Adrenal gland (tissue), 5 donors: ENCODE results near the gene OBSL1.

ENCODE experiments used
- CTCF ChIP-seq, 6 experiments: fragments of 450-650 bp in 4 of 6; fragments of 200-600 bp in 2 of 6; sonication (generic) in 1 of 6; IDR thresholded peaks; 1 replicate in 5 of 6; 2 replicates in 1 of 6; pipeline versions ENCODE4 v1.5.1 to v1.8.0; 2016 to 2021; ENCODE audit warnings: antibody characterized with exemption in 6 of 6, mild to moderate bottlenecking in 2 of 6, moderate library complexity in 1 of 6
- POLR2A ChIP-seq, 2 donors: fragments of 450-650 bp; IDR thresholded peaks; one replicate each; pipeline ENCODE4 v1.6.1; 2017; ENCODE audit warnings: antibody characterized with exemption in 2 of 2, mild to moderate bottlenecking in 2 of 2, moderate library complexity in 1 of 2
- donor health status: DM: no; HTN: no; CAD: no.

GRCh38 chr2:219544567-219544966 is 26.8 kb downstream of the OBSL1 start:
- TF ChIP-seq CTCF (IDR thresholded peaks at IDR 0.05) = no peak
- no peak for TF ChIP-seq POLR2A (IDR thresholded peaks at IDR 0.05)
